Activated CD4-positive, alpha-beta T cell treated with anti-CD3 and anti-CD28 coated beads, Interleukin-2, amount 50 U/mL, for 24 hours (primary cell): ENCODE measurements around the gene HFE.

Source experiments
- DNase-seq, 2 donors: peaks; one replicate each; pipeline ENCODE4 v3.0.0-alpha.2; 2020; ENCODE audit warnings: low read depth in 1 of 2, low spot score in 1 of 2

The HFE gene

DNA sequence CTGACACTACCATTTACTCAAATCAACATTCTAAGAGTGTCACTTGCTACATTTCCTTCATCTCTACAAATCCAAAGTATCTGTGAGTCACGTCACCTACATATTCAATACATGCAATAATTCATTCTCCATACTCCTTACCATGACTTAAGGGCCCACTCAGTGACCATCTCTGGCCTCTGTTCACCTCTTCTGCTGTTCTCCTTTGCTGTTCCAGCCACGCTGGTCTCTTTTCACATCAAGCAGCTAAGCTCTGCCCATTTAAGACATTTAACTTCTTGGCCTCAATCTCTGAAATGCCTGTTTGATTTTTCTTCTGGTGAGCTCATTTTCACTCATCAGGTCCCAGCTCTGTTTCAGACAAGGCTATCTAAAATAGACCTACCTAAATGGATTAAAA is 46.5 kb downstream of the HFE start:
- DNase-seq = no peak

DNA sequence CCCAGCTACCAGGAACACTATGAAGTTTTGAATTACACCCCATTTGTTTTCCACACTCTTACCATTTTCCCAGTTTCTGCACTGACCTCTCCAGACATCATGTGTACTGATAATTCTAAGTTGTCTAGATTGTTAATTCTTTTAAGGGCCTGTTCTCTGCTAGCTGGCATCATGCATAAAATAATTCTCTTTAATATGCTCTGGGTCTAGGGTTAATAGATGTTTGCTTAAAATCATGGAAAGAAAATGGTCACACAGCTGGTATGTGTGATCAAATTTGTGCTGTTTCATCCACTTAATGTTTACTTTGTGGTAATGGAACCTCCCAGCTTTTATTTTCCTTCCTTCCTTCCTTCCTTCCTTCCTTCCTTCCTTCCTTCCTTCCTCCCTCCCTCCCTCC is 49.1 kb downstream of the HFE start:
- no peak for DNase-seq

DNA sequence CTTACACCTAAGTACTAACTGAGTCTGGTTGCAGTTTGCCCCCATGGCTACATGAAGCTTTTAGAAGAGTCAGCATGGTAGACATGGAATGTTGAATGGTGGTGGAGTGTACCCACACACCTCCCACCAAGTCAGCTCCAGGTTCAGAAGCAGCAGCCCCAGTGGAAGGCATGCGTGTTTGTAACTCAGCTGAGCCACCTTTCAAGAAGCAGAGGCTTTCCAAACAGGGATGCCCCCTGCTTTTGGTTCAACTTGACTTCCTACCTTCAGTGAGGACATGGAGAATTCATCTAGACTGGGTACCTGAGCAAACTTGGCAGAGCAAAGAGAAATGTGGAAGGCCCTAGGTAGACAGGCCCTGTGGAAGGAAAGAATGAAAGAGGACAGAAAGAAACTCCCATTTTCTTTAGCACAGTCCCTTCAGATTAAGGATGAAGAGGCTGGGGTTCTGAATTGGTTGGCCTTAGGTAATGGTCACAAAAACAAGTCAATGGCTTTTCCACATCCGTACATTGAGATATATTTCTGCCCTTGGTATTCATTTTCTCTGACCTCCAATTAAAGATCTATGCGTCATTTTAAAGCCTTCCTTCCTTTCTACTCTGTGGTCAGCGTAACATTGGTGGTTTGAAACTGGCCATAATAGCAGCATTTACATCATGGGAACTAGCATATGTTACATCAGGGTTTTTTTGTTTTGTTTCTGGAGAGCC is 53.2 kb downstream of the HFE start:
- no peak for DNase-seq

DNA sequence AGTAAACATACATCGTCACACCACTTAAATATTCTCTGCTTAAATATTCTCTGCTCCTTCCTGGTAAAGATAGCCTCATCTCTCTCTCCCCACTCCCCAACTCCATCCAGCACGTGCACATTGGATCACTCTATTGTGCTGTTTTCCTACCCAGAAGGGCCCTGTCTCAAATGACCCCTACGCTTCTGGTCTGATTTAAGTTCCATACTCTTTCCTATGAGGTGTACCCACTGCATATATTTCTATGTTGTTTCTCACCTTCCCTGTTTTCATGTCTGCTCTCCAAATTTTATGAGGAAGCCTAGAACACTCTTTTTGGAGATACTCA is 53.7 kb downstream of the HFE start:
- DNase-seq = no peak

DNA sequence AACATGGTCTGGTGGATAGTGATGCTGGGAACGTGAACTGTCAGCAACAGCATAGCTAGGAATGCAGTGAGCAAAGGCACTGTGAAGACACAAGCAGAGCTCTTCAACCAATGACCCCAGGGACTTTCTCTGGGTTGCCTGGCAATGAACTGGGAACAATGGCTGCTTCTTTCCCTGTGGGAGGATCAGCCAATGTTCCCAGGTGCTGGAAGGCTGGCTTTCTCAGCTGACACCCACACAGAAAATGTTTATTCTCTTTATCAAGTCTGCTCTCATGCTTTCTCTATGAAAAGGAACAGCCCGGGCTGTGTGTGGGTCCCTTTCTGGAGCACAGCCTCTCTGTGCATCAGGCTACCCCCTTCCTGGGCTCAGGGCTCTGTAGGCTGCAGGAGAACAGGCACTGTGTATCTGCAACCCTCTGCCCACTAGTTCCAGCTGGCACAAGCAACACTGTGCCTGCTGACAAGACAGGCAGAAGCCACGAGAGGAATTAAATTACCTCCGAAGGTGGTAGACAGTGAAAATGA is 54.2 kb downstream of the HFE start:
- no peak for DNase-seq

DNA sequence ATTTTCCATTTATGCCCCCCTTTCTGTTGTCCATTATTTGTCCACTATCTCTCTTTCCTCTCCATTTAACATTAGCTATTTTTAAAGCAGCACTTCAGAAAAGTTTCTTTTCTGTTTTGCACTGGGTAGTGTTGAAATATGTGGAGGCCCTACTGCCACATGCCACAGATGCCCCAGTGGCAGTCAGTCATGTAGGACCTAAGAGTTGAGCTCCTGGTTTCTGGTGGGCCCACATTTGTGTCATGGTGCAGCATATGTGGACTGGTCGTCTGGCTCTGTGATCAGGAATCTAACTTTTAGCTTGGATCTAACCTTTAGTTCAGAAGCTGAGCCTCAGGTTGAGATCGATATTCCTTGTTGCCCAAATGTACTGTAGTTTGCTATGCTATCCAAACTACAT is 54.8 kb downstream of the HFE start:
- DNase-seq = no peak
